ENCODE measurements around the gene FGF14.

The FGF14 gene

DNA sequence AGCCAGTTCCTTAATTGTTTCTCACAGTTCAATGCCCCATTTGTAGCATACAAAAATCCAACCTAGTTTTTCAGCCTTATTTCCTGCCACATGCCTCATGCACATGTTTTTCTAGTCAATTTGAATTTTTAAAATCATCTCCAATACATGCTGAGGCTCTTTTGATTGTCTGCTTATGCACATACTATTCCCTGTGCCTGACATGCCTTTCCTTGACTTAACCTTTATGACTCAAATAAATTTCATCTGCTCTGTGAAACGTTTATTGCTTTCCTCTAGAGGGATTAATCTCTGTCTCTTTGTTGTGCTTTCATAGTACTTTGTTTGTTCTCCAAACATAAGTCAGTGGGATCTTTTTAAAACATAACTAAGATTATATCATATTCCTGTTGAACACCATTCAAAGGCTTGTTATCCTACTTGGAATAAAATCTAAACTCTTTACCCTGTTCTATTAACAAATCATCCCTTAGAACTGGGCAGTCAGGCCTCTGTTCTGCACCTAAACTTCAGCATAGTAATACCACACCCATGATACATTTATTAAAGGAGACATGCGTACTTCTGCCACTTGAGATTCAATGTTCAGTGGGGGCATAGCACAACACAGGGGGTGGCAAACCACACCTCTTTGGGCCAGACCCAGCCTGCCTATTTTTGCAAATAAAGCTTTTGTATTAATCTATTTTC lies 346.6 kb downstream of the FGF14 start:
- Histone ChIP-seq H3K27me3 (replicated peaks; ENCODE audit: control insufficient read depth, insufficient read depth, low read length) (no peaks in the 10 kb centered on the region), H3K36me3 (ENCODE audit: control insufficient read depth, insufficient read depth, low read length) (no peaks in the 10 kb centered on the region), H3K4me3 (replicated peaks; ENCODE audit: low read depth, low read length) (no peak overlapping the region)
- TF ChIP-seq, protein P1, sequence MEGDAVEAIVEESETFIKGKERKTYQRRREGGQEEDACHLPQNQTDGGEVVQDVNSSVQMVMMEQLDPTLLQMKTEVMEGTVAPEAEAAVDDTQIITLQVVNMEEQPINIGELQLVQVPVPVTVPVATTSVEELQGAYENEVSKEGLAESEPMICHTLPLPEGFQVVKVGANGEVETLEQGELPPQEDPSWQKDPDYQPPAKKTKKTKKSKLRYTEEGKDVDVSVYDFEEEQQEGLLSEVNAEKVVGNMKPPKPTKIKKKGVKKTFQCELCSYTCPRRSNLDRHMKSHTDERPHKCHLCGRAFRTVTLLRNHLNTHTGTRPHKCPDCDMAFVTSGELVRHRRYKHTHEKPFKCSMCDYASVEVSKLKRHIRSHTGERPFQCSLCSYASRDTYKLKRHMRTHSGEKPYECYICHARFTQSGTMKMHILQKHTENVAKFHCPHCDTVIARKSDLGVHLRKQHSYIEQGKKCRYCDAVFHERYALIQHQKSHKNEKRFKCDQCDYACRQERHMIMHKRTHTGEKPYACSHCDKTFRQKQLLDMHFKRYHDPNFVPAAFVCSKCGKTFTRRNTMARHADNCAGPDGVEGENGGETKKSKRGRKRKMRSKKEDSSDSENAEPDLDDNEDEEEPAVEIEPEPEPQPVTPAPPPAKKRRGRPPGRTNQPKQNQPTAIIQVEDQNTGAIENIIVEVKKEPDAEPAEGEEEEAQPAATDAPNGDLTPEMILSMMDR (IDR thresholded peaks at IDR 0.05; ENCODE audit: insufficient read depth, low read length, poor library complexity, severe bottlenecking): no peak
- no peak for DNase-seq (ENCODE audit: extremely low read depth, insufficient read length)

DNA sequence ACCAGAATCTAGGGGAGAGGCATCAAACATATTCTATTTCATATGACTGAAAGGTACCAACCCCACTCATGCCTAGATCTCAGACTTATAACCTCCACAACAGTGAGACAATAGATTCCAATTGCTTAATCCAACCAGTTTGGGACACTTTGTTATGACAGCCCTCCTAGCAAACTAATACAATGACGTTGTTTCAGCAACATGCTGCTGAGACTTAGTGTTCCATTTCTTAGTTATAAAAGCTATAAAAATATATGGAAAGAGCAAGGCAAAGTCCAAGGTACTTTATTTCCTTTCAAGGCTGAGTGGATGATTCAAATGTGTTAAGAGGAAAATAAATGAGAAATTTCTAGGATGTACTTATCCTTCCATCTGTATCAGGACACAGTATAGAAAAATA lies 352.0 kb downstream of the FGF14 start:
- H3K4me3 ChIP-seq (replicated peaks; ENCODE audit: low read depth, low read length): no peak overlapping the region
- DNase-seq (ENCODE audit: extremely low read depth, insufficient read length): no peak
- no peaks in the 10 kb centered on the region for H3K27me3 ChIP-seq (replicated peaks; ENCODE audit: control insufficient read depth, insufficient read depth, low read length)
- TF ChIP-seq, protein P1 (IDR thresholded peaks at IDR 0.05; ENCODE audit: insufficient read depth, low read length, poor library complexity, severe bottlenecking): no peak
- no peaks in the 10 kb centered on the region for H3K36me3 ChIP-seq (ENCODE audit: control insufficient read depth, insufficient read depth, low read length)

DNA sequence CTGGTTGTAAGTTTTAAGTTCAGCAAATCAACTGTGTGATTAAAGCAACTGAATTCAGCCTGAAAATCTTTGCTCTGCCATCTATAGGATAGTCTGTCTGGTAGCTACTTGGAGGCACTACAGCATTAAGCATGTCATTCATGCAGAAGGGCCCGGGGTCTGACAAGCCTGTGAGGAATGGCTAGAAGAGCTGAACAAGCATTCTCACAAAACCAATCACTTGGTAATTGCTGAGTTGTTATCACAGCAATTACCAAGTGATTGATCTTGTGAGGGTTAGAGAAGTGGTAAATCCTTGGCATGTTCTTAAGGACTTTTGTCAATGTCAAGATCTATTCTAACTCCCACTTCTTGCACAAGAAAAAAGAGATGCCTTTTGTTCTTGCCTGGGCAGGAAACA lies 356.1 kb downstream of the FGF14 start:
- no peak for DNase-seq (ENCODE audit: extremely low read depth, insufficient read length)
- TF ChIP-seq, protein P1 (IDR thresholded peaks at IDR 0.05; ENCODE audit: insufficient read depth, low read length, poor library complexity, severe bottlenecking): no peak
- no peaks in the 10 kb centered on the region for H3K27me3 ChIP-seq (replicated peaks; ENCODE audit: control insufficient read depth, insufficient read depth, low read length)
- H3K36me3 ChIP-seq (ENCODE audit: control insufficient read depth, insufficient read depth, low read length): no peaks in the 10 kb centered on the region
- no peak overlapping the region for H3K4me3 ChIP-seq (replicated peaks; ENCODE audit: low read depth, low read length)

DNA sequence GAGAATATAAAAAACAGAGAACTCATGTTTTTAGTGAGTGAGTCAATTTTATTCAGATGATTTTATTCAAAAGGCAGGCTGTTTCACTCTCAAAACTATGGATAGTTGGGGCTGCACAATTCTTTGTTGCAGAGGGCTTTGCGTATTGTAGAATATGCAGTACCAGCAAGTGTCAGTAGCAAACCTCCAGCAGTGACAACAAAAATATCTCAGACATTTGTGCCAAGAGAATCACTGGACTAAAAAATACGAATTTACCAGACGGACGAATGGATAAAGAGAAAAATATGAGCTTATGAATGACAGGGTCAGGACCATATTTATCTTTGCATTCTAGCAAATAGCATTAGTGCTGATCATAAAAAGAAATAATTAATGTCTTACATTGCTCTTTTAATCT lies 359.1 kb downstream of the FGF14 start:
- no peak for DNase-seq (ENCODE audit: extremely low read depth, insufficient read length)
- TF ChIP-seq, protein P1 (IDR thresholded peaks at IDR 0.05; ENCODE audit: insufficient read depth, low read length, poor library complexity, severe bottlenecking): no peak
- no peaks in the 10 kb centered on the region for H3K36me3 ChIP-seq (ENCODE audit: control insufficient read depth, insufficient read depth, low read length)

DNA sequence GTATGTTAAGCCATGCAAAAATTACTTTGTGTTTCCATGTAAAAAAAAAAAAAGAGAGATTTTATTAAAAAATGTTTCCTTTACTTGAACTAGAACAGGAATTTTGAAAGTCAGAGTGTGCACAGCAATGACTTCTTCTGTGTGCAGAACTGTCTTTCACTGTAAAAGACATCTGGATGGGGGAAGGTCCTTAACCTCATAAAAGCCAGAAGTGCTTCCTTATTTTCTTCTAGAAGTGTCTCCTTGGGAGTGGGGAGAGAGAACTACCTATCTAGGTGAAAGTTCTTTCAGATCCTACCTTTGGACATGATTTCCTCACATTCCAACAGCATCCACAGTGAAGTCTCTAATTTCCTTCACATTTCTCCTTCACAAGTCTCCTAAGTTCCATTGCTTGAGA lies 360.3 kb downstream of the FGF14 start:
- Histone ChIP-seq H3K36me3 (ENCODE audit: control insufficient read depth, insufficient read depth, low read length) (no peaks in the 10 kb centered on the region), H3K27me3 (replicated peaks; ENCODE audit: control insufficient read depth, insufficient read depth, low read length) (no peaks in the 10 kb centered on the region), H3K4me3 (replicated peaks; ENCODE audit: low read depth, low read length) (no peak overlapping the region)
- no peak for DNase-seq (ENCODE audit: extremely low read depth, insufficient read length)
- TF ChIP-seq, protein P1 (IDR thresholded peaks at IDR 0.05; ENCODE audit: insufficient read depth, low read length, poor library complexity, severe bottlenecking): no peak

More for the DNA sequence above, 359.1 kb downstream of the FGF14 start:
- Histone ChIP-seq H3K4me3 (replicated peaks; ENCODE audit: low read depth, low read length) (no peak overlapping the region), H3K27me3 (replicated peaks; ENCODE audit: control insufficient read depth, insufficient read depth, low read length) (no peaks in the 10 kb centered on the region)

DNA sequence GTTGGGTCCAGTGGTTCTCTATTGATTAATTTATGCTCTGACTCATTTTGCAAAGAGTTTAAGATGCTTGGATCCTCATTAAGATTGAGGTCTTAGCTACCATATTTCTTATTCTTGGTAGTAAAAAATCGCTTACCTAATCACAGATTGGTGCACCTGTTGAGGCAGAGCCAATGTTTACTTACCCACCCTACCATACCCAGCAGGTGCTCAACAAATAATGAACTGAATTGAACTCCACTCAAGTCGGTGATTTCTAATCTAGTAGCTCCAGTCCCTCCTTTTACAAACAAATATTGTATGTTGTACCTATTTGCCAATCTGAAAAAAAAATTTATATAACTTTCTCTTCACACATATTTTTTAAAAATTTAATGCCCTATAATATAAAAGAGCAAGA lies 361.0 kb downstream of the FGF14 start:
- no peaks in the 10 kb centered on the region for H3K36me3 ChIP-seq (ENCODE audit: control insufficient read depth, insufficient read depth, low read length)
- no peak for DNase-seq (ENCODE audit: extremely low read depth, insufficient read length)
- no peak overlapping the region for H3K4me3 ChIP-seq (replicated peaks; ENCODE audit: low read depth, low read length)
- no peaks in the 10 kb centered on the region for H3K27me3 ChIP-seq (replicated peaks; ENCODE audit: control insufficient read depth, insufficient read depth, low read length)
- TF ChIP-seq, protein P1 (IDR thresholded peaks at IDR 0.05; ENCODE audit: insufficient read depth, low read length, poor library complexity, severe bottlenecking): no peak
